ENCODE results near the gene TCAIM. TPM values are rescaled to one million over a fixed set of nuclear protein-coding genes. Genes with fewer than 3 reads are reported as not detected.

The TCAIM gene
- total and polyA plus RNA-seq, 9 of the 15 experiments (the other 6 are each of a cell fraction or from before 2014, with no cell fraction given): 19.7 to 53.3 (median 36.9) TPM

- TF ChIP-seq FOXP4 (CRISPR knock-in tag; IDR thresholded peaks at IDR 0.05; ENCODE audit: borderline replicate concordance) (peak; percentile 53; the same call in 1 of the 2 replicates), CC2D1A (IDR thresholded peaks at IDR 0.05) (peak; percentile 93), MYBL2 (IDR thresholded peaks at IDR 0.05; ENCODE audit: low read depth) (peak; percentile 60; the same call in 1 of the 2 replicates), MYBL2 (CRISPR knock-in tag; IDR thresholded peaks at IDR 0.05; ENCODE audit: borderline replicate concordance) (no peak), CBX3 (IDR thresholded peaks at IDR 0.05; ENCODE audit: borderline replicate concordance in 1 of 2, low read length in 2 of 2) (peak in 1 of 2 experiments; percentile 83; a peak in 1 of 3 replicates), ETV6 (IDR thresholded peaks at IDR 0.05; ENCODE audit: borderline replicate concordance in 1 of 2, low read depth in 2 of 2, low read length in 1 of 2) (peak; percentile 81 to 96; a peak in 3 of 4 replicates), ETV6 (CRISPR knock-in tag; IDR thresholded peaks at IDR 0.05; ENCODE audit: borderline replicate concordance) (no peak), ZKSCAN1 (IDR thresholded peaks at IDR 0.05; ENCODE audit: low read depth, low read length) (peak; percentile 57; the same call in 1 of the 2 replicates), ZNF384 (IDR thresholded peaks at IDR 0.05; ENCODE audit: low read depth, low read length) (peak; percentile 74), THRB (CRISPR knock-in tag; conservative IDR thresholded peaks at IDR 0.05) (peak; percentile 81; the same call in 1 of the 2 replicates), RAD21 (CRISPR knock-in tag; conservative IDR thresholded peaks at IDR 0.05 in 1 of 2, IDR thresholded peaks at IDR 0.05 in 1 of 2) (peak in 1 of 2 experiments; percentile 46; a peak in 3 of 4 replicates), ZHX1 (conservative IDR thresholded peaks at IDR 0.05; ENCODE audit: low read length) (peak; percentile 62; the same call in 1 of the 2 replicates), ZNF146 (CRISPR knock-in tag; IDR thresholded peaks at IDR 0.05; ENCODE audit: unreplicated experiment) (no peak), ZEB2 (IDR thresholded peaks at IDR 0.05) (peak; percentile 73; the same call in 1 of the 2 replicates), TEAD1 (CRISPR knock-in tag; IDR thresholded peaks at IDR 0.05) (peak; percentile 77 to 81), TARDBP (IDR thresholded peaks at IDR 0.05) (peak; percentile 89; the same call in 1 of the 2 replicates)
Observed at GRCh38 chr3:44439499-44440295, 101.1 kb downstream of the TCAIM start (continued).

All from K562 (cell line).